ENCODE data around the gene SRSF4. TPM values are rescaled to one million over a fixed set of nuclear protein-coding genes. Genes with fewer than 3 reads are reported as not detected.

SRSF4 gene
- total and polyA plus RNA-seq, 3 donors from 2014 or later, result 63.2 to 81.7 (median 77.1) TPM

GRCh38 chr1:29129916-29130315 is 51.8 kb downstream of the SRSF4 start:
- H3K4me1 ChIP-seq, result peaks cover 14% of the 10 kb centered on the region
- no peak for TF ChIP-seq CTCF (IDR thresholded peaks at IDR 0.05)
- TF ChIP-seq POLR2A (IDR thresholded peaks at IDR 0.05), result no peak
- DNase-seq, result no peak
- H3K27ac ChIP-seq, result no peak overlapping the region
- no peak overlapping the region for H3K4me3 ChIP-seq
- intact Hi-C loops (cut with DNase I; ENCODE audit: low total_unique reads), result no loop called here
- H3K27me3 ChIP-seq, result no peaks in the 10 kb centered on the region
- WGBS, 2 donors, result 83 to 84% methylated on average over 5 of the region's 5 CpGs
- no peaks in the 10 kb centered on the region for H3K36me3 ChIP-seq (ENCODE audit: low read depth, missing control alignments)
- H3K9me3 ChIP-seq, result no peaks in the 10 kb centered on the region

- WGBS, 2 donors, result 90 to 100% methylated on average over 3 to 6 of the region's 6 CpGs
- Histone ChIP-seq H3K27me3 (no peaks in the 10 kb centered on the region), H3K4me3 (no peak overlapping the region), H3K9me3 (no peaks in the 10 kb centered on the region), H3K4me1 (peaks cover 12% of the 10 kb centered on the region), H3K36me3 (ENCODE audit: low read depth, missing control alignments) (no peaks in the 10 kb centered on the region), H3K27ac (no peak overlapping the region)
- intact Hi-C loops (cut with DNase I; ENCODE audit: low total_unique reads), result no loop called here
- TF ChIP-seq POLR2A (IDR thresholded peaks at IDR 0.05) (no peak), CTCF (IDR thresholded peaks at IDR 0.05) (no peak)
- no peak for DNase-seq
Observed at GRCh38 chr1:29128739-29129138, 53.0 kb downstream of the SRSF4 start.

- Histone ChIP-seq H3K4me3 (no peak overlapping the region), H3K9me3 (no peaks in the 10 kb centered on the region), H3K27me3 (no peaks in the 10 kb centered on the region), H3K36me3 (ENCODE audit: low read depth, missing control alignments) (no peaks in the 10 kb centered on the region), H3K4me1 (peaks cover 12% of the 10 kb centered on the region), H3K27ac (no peak overlapping the region)
- intact Hi-C loops (cut with DNase I; ENCODE audit: low total_unique reads), result no loop called here
- WGBS, 2 donors, result 97 to 98% methylated on average over 6 of the region's 6 CpGs
- DNase-seq, result no peak
- no peak for TF ChIP-seq CTCF (IDR thresholded peaks at IDR 0.05)
- no peak for TF ChIP-seq POLR2A (IDR thresholded peaks at IDR 0.05)
Observed at GRCh38 chr1:29126198-29126597, 55.5 kb downstream of the SRSF4 start.

- Histone ChIP-seq H3K36me3 (ENCODE audit: low read depth, missing control alignments) (no peaks in the 10 kb centered on the region), H3K4me3 (no peak overlapping the region), H3K27ac (peak overlapping the region; percentile 96 to 98), H3K27me3 (no peaks in the 10 kb centered on the region), H3K9me3 (no peaks in the 10 kb centered on the region), H3K4me1 (peaks cover 15% of the 10 kb centered on the region)
- WGBS, 2 donors, result 60 to 71% methylated on average over 6 of the region's 6 CpGs
- TF ChIP-seq POLR2A (IDR thresholded peaks at IDR 0.05), result no peak
- TF ChIP-seq CTCF (IDR thresholded peaks at IDR 0.05), result no peak
- intact Hi-C loops (cut with DNase I; ENCODE audit: low total_unique reads), result no loop called here
- no peak for DNase-seq
Observed at GRCh38 chr1:29125788-29126187, 55.9 kb downstream of the SRSF4 start.

- peaks cover 15% of the 10 kb centered on the region for H3K4me1 ChIP-seq
- peak overlapping the region; percentile 96 to 98 for H3K27ac ChIP-seq
- intact Hi-C loops (cut with DNase I; ENCODE audit: low total_unique reads), result no loop called here
- no peaks in the 10 kb centered on the region for H3K36me3 ChIP-seq (ENCODE audit: low read depth, missing control alignments)
- no peaks in the 10 kb centered on the region for H3K9me3 ChIP-seq
- DNase-seq, result no peak
- no peak for TF ChIP-seq CTCF (IDR thresholded peaks at IDR 0.05)
- no peak for TF ChIP-seq POLR2A (IDR thresholded peaks at IDR 0.05)
- 16 to 27% methylated on average over 12 to 14 of the region's 14 CpGs for WGBS, 2 donors
- H3K4me3 ChIP-seq, result peak overlapping the region; percentile 56 to 80
- H3K27me3 ChIP-seq, result no peaks in the 10 kb centered on the region
Observed at GRCh38 chr1:29125237-29125641, 56.5 kb downstream of the SRSF4 start.

All from testis (tissue), 3 donors.